Activated CD8-positive, alpha-beta memory T cell treated with anti-CD3 and anti-CD28 coated beads, Interleukin-2, amount 50 U/mL, for 1 hour (primary cell): Measurements from ENCODE around the gene USP17L29.
"Not testable (repeated sequence)": the region's sequence is repeated elsewhere in the genome, so short reads cannot be mapped to it uniquely, and the experiment has no call there.

ENCODE experiments used
- DNase-seq: peaks from one replicate; pipeline ENCODE4 v3.0.0-alpha.2; 2020; ENCODE audit errors: extremely low read depth

The USP17L29 gene, protein sequence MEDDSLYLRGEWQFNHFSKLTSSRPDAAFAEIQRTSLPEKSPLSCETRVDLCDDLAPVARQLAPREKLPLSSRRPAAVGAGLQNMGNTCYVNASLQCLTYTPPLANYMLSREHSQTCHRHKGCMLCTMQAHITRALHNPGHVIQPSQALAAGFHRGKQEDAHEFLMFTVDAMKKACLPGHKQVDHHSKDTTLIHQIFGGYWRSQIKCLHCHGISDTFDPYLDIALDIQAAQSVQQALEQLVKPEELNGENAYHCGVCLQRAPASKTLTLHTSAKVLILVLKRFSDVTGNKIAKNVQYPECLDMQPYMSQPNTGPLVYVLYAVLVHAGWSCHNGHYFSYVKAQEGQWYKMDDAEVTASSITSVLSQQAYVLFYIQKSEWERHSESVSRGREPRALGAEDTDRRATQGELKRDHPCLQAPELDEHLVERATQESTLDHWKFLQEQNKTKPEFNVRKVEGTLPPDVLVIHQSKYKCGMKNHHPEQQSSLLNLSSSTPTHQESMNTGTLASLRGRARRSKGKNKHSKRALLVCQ

DNA sequence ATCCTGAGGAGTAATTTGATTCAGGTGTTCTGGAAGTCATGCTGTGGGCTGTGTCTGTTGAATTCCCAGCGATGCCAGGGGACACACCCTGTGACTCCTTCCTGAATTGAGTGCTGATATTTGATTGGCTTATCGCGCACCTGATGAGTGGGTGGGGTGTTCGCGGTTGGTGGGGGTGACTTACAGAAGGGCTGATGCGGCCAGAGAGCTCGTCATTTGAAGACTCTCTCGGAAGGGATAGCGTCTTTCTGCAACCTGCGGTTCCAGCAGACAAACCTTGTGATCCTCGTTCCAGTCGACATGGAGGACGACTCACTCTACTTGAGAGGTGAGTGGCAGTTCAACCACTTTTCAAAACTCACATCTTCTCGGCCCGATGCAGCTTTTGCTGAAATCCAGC lies at the start of gene USP17L29:
Gene USP17L29, plus strand, starts transcription at position 301 of the 400 bp plus-strand sequence. Its CDS starts 0 bp downstream, at position 301.
- not testable (repeated sequence) for DNase-seq

DNA sequence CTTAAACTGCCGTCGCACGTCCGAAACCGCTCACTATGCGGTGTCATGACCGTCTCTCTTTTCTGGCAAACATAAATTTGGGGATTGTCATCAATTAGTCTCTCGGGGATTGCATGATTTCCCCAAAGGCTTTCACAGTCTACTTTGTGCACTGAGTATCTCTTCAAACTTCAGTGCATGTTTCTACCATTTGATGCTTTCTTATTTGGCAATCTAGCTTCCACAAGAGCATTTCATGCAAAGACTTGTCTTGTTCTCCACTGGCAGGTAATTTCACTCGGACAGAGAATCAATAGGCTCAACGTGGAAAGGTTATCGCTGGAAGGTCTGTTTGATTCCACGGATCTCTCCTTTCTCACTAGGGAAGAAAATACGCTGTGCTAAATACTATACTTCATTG lies 29.2 kb upstream of the USP17L29 start:
- DNase-seq = not testable (repeated sequence)

DNA sequence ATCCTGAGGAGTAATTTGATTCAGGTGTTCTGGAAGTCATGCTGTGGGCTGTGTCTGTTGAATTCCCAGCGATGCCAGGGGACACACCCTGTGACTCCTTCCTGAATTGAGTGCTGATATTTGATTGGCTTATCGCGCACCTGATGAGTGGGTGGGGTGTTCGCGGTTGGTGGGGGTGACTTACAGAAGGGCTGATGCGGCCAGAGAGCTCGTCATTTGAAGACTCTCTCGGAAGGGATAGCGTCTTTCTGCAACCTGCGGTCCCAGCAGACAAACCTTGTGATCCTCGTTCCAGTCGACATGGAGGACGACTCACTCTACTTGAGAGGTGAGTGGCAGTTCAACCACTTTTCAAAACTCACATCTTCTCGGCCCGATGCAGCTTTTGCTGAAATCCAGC lies 28.6 kb upstream of the USP17L29 start, which contains the start of gene USP17L24:
Gene USP17L24, plus strand, starts transcription at position 301 of the 400 bp plus-strand sequence. Its CDS starts 0 bp downstream, at position 301.
- not testable (repeated sequence) for DNase-seq

DNA sequence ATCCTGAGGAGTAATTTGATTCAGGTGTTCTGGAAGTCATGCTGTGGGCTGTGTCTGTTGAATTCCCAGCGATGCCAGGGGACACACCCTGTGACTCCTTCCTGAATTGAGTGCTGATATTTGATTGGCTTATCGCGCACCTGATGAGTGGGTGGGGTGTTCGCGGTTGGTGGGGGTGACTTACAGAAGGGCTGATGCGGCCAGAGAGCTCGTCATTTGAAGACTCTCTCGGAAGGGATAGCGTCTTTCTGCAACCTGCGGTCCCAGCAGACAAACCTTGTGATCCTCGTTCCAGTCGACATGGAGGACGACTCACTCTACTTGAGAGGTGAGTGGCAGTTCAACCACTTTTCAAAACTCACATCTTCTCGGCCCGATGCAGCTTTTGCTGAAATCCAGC lies 23.8 kb upstream of the USP17L29 start, which contains the start of gene USP17L25:
Gene USP17L25, plus strand, starts transcription at position 301 of the 400 bp plus-strand sequence. Its CDS starts 0 bp downstream, at position 301.
- not testable (repeated sequence) for DNase-seq

DNA sequence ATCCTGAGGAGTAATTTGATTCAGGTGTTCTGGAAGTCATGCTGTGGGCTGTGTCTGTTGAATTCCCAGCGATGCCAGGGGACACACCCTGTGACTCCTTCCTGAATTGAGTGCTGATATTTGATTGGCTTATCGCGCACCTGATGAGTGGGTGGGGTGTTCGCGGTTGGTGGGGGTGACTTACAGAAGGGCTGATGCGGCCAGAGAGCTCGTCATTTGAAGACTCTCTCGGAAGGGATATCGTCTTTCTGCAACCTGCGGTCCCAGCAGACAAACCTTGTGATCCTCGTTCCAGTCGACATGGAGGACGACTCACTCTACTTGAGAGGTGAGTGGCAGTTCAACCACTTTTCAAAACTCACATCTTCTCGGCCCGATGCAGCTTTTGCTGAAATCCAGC lies 19.1 kb upstream of the USP17L29 start, which contains the start of gene USP17L26:
Gene USP17L26, plus strand, starts transcription at position 301 of the 400 bp plus-strand sequence. Its CDS starts 0 bp downstream, at position 301.
- DNase-seq = not testable (repeated sequence)

DNA sequence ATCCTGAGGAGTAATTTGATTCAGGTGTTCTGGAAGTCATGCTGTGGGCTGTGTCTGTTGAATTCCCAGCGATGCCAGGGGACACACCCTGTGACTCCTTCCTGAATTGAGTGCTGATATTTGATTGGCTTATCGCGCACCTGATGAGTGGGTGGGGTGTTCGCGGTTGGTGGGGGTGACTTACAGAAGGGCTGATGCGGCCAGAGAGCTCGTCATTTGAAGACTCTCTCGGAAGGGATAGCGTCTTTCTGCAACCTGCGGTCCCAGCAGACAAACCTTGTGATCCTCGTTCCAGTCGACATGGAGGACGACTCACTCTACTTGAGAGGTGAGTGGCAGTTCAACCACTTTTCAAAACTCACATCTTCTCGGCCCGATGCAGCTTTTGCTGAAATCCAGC lies 14.3 kb upstream of the USP17L29 start, which contains the start of gene USP17L5:
Gene USP17L5, plus strand, starts transcription at position 301 of the 400 bp plus-strand sequence. Its CDS starts 0 bp downstream, at position 301.
- not testable (repeated sequence) for DNase-seq

DNA sequence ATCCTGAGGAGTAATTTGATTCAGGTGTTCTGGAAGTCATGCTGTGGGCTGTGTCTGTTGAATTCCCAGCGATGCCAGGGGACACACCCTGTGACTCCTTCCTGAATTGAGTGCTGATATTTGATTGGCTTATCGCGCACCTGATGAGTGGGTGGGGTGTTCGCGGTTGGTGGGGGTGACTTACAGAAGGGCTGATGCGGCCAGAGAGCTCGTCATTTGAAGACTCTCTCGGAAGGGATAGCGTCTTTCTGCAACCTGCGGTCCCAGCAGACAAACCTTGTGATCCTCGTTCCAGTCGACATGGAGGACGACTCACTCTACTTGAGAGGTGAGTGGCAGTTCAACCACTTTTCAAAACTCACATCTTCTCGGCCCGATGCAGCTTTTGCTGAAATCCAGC lies 9.6 kb upstream of the USP17L29 start, which contains the start of gene USP17L27:
Gene USP17L27, plus strand, starts transcription at position 301 of the 400 bp plus-strand sequence. Its CDS starts 0 bp downstream, at position 301.
- not testable (repeated sequence) for DNase-seq

DNA sequence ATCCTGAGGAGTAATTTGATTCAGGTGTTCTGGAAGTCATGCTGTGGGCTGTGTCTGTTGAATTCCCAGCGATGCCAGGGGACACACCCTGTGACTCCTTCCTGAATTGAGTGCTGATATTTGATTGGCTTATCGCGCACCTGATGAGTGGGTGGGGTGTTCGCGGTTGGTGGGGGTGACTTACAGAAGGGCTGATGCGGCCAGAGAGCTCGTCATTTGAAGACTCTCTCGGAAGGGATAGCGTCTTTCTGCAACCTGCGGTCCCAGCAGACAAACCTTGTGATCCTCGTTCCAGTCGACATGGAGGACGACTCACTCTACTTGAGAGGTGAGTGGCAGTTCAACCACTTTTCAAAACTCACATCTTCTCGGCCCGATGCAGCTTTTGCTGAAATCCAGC lies 4.8 kb upstream of the USP17L29 start, which contains the start of gene USP17L28:
Gene USP17L28, plus strand, starts transcription at position 301 of the 400 bp plus-strand sequence. Its CDS starts 0 bp downstream, at position 301.
- not testable (repeated sequence) for DNase-seq

DNA sequence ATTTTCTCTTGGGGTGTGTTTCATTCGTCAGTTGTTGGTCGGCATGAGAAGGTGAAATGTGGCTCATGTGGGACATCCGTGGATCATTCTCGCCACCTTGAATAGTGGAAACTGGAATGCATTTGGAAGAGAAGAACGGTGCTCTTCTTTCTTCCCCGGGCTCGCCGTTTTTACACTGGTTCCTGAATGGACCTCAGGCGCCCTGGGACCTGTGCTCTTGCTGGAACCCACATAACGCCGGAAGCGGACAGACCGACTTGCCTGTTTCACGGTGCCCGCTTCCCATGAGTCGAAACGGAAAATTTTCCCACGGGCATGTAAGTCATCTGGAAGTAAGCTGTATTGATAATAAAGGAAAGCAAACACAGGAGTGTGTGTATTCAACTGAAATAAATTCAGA lies 2.6 kb upstream of the USP17L29 start:
- DNase-seq = not testable (repeated sequence)

DNA sequence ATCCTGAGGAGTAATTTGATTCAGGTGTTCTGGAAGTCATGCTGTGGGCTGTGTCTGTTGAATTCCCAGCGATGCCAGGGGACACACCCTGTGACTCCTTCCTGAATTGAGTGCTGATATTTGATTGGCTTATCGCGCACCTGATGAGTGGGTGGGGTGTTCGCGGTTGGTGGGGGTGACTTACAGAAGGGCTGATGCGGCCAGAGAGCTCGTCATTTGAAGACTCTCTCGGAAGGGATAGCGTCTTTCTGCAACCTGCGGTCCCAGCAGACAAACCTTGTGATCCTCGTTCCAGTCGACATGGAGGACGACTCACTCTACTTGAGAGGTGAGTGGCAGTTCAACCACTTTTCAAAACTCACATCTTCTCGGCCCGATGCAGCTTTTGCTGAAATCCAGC lies 9.4 kb downstream of the USP17L29 start, which contains the start of gene USP17L30:
Gene USP17L30, plus strand, starts transcription at position 301 of the 400 bp plus-strand sequence. Its CDS starts 0 bp downstream, at position 301.
- DNase-seq = not testable (repeated sequence)

DNA sequence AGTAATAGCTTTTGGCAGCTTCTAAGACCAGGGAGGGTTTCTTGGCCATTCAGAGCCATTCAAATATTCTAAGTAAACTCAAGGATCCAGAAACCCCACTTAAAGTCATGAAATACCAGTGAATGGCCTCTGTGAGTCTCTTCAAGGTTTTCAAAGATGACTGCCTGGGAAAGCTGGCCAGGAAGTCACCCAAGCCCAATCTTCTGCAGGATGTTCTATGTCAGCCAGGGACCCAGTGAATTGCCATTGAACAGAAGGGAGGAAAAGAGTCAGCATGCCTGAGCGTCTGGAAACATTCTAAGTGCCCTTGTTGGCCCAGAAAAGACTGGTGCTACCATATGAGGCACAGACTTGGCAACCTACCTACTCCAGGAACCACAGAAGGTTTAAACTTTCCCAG lies 26.4 kb downstream of the USP17L29 start:
- DNase-seq = not testable (repeated sequence)

DNA sequence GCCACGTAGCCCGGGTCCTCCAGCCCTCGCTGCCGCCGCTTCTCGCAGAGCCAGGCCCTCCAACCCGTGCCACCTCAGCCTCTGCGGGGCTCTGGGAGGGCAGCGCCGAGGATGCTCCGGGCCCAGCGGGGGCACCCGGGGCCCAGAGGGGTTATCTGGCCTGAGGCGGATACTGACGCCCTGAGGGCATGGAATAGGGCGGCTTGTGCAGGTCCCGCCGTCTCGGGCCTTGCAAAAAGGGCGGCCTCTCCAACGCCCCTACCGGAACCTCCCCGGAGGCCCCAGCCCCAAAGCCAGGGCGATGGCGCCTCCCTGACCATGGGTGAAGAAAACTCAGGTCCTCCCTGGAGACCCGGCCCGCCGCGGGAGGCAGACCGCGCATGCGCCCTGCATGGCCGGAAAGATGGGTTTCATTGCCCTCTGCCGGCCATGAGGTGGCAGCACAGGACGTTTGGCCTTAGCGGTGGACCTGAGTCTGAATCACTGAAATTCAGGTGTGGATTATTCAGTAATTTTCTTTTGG lies 27.6 kb downstream of the USP17L29 start:
- DNase-seq = not testable (repeated sequence)

DNA sequence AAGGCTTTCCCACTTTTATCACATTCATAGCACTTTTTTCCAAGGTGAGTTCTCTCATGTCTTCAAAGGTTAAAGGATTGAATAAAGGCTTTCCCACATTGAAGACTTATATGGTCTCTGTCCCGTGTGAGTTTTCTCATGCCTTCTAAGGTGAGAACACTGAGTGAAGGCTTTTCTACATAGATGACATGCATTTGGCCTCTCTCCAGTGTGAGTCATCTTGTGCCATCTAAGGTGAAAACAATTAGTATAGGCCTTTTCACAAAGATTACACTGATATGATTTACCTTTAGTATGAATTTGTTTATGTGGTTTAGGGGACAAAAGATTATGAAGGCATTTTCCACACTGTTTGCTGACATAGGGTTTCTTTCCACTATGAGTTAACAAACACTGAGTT lies 30.7 kb downstream of the USP17L29 start:
- no peak for DNase-seq

DNA sequence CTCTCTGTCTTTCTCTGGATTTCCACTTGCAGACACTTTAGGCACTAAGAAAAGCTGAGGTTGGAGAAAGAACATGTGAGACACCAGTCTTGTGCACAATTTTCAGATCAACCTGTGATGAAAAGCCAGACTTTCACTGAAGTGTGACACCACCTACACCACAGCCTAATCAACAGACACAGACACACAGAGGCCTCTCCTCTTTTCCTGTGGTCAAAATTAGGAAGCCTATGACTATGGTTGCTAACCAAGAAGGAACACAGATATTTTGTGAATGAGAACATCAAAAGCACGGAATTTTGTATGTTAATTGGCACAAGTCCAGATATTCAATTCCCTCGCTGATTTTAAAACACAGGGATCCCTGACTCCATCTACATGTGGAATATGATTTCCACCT lies 35.6 kb downstream of the USP17L29 start:
- not testable (repeated sequence) for DNase-seq
